GM15510 (cell line): ENCODE data around the gene JADE2.

Source experiments
- POLR2A ChIP-seq: IDR thresholded peaks from 3 replicates; pipeline ENCODE4 v1.6.1; 2011; ENCODE audit warnings: borderline replicate concordance; ENCODE audit not compliant: insufficient read length; ENCODE audit errors: extremely low read depth

JADE2 gene

GRCh38 chr5:134524826-134525682 lies at the start of gene JADE2:
JADE2 (plus strand) TSS chr5:134525670; CDS start chr5:134535858, 10,188 bp downstream.
- TF ChIP-seq POLR2A: peak; percentile 61

GRCh38 chr5:134477462-134478245 lies 47.8 kb upstream of the JADE2 start:
- no peak for TF ChIP-seq POLR2A

GRCh38 chr5:134479839-134480238 lies 45.6 kb upstream of the JADE2 start:
- no peak for TF ChIP-seq POLR2A

- no peak for TF ChIP-seq POLR2A
Observed at GRCh38 chr5:134489227-134489944, 36.1 kb upstream of the JADE2 start.

GRCh38 chr5:134490255-134490924 lies 35.1 kb upstream of the JADE2 start:
- no peak for TF ChIP-seq POLR2A

- TF ChIP-seq POLR2A: no peak
Observed at GRCh38 chr5:134490925-134491271, 34.6 kb upstream of the JADE2 start.

GRCh38 chr5:134491841-134492442 lies 33.5 kb upstream of the JADE2 start:
- TF ChIP-seq POLR2A: no peak

- TF ChIP-seq POLR2A: no peak
Observed at GRCh38 chr5:134492568-134492967, 32.9 kb upstream of the JADE2 start.

- no peak for TF ChIP-seq POLR2A
Observed at GRCh38 chr5:134493461-134494055, 31.9 kb upstream of the JADE2 start.

GRCh38 chr5:134494780-134495179 lies 30.7 kb upstream of the JADE2 start:
- no peak for TF ChIP-seq POLR2A

GRCh38 chr5:134500699-134501430 lies 24.6 kb upstream of the JADE2 start:
- no peak for TF ChIP-seq POLR2A

- TF ChIP-seq POLR2A: no peak
Observed at GRCh38 chr5:134502259-134502658, 23.2 kb upstream of the JADE2 start.
